ENCODE data around the gene CHPF.

The CHPF gene

GRCh38 chr2:219553463-219553963, 9.9 kb upstream of the CHPF start:
- Histone ChIP-seq H4K91ac (ENCODE audit: low read depth, low read length, poor library complexity) (no peak overlapping the region), H3K4me3 (ENCODE audit: low read length in 2 of 2) (no peak overlapping the region), H2BK120ac (ENCODE audit: low read depth, low read length) (no peak overlapping the region), H3K9ac (ENCODE audit: low read depth, low read length, poor library complexity) (peak overlapping the region; percentile 44), H2AFZ (ENCODE audit: low read length) (no peak overlapping the region), H3K79me1 (ENCODE audit: low read depth, low read length) (peaks cover 12% of the 10 kb centered on the region), H4K8ac (ENCODE audit: low read depth, low read length) (no peak overlapping the region), H3K27ac (replicated peaks; ENCODE audit: low read length) (no peak overlapping the region), H2AK5ac (ENCODE audit: low read depth, low read length) (no peak overlapping the region), H3K36me3 (replicated peaks in 1 of 2; ENCODE audit: control insufficient read depth in 2 of 2, insufficient read depth in 2 of 2, low read length in 2 of 2) (peaks cover 11 to 42% of the 10 kb centered on the region in 2 donors), H3K14ac (ENCODE audit: low read length) (no peak overlapping the region), H3K9me3 (replicated peaks in 1 of 2; ENCODE audit: control insufficient read depth in 2 of 2, insufficient read depth in 1 of 2, low read depth in 1 of 2, low read length in 2 of 2) (peaks cover 0 to 3% of the 10 kb centered on the region in 2 donors), H2BK12ac (ENCODE audit: low read length) (no peak overlapping the region), H2BK5ac (ENCODE audit: low read length) (no peak overlapping the region), H3K4me2 (ENCODE audit: insufficient read depth, low read length, poor library complexity, severe bottlenecking) (no peak overlapping the region), H3K4ac (ENCODE audit: low read length) (no peak overlapping the region), H3K4me1 (ENCODE audit: control insufficient read depth in 2 of 2, insufficient read depth in 1 of 2, low read depth in 1 of 2, low read length in 2 of 2) (peaks cover 9 to 10% of the 10 kb centered on the region in 2 donors), H3K18ac (ENCODE audit: low read length) (no peak overlapping the region), H3K27me3 (ENCODE audit: control insufficient read depth in 3 of 3, insufficient read depth in 3 of 3, low read depth in 1 of 3, low read length in 3 of 3) (peaks cover 0 to 23% (median 0%) of the 10 kb centered on the region in 3 experiments), H3K23ac (ENCODE audit: low read depth, low read length, poor library complexity) (peak overlapping the region; percentile 29), H2BK15ac (ENCODE audit: low read length) (no peak overlapping the region)
- WGBS, 2 donors (ENCODE audit: extremely low coverage in 2 of 2, insufficient read length in 2 of 2, insufficient replicate concordance in 1 of 2) = no CpG with 5 or more reads among the region's 12 CpGs
- no peak for DNase-seq (ENCODE audit: low spot score)

- Histone ChIP-seq H3K18ac (ENCODE audit: low read length) (peak overlapping the region; percentile 92), H3K9ac (ENCODE audit: low read depth, low read length, poor library complexity) (peak overlapping the region; percentile 92), H4K8ac (ENCODE audit: low read depth, low read length) (no peak overlapping the region), H2AK5ac (ENCODE audit: low read depth, low read length) (no peak overlapping the region), H2BK120ac (ENCODE audit: low read depth, low read length) (no peak overlapping the region), H3K9me3 (replicated peaks in 1 of 2; ENCODE audit: control insufficient read depth in 2 of 2, insufficient read depth in 1 of 2, low read depth in 1 of 2, low read length in 2 of 2) (peaks cover 0 to 3% of the 10 kb centered on the region in 2 donors), H3K4me2 (ENCODE audit: insufficient read depth, low read length, poor library complexity, severe bottlenecking) (peak overlapping the region; percentile 100), H3K36me3 (replicated peaks in 1 of 2; ENCODE audit: control insufficient read depth in 2 of 2, insufficient read depth in 2 of 2, low read length in 2 of 2) (peaks cover 11 to 42% of the 10 kb centered on the region in 2 donors), H2AFZ (ENCODE audit: low read length) (peak overlapping the region; percentile 99), H3K4me1 (ENCODE audit: control insufficient read depth in 2 of 2, insufficient read depth in 1 of 2, low read depth in 1 of 2, low read length in 2 of 2) (peaks cover 9 to 10% of the 10 kb centered on the region in 2 donors), H3K4ac (ENCODE audit: low read length) (no peak overlapping the region), H2BK15ac (ENCODE audit: low read length) (no peak overlapping the region), H4K91ac (ENCODE audit: low read depth, low read length, poor library complexity) (no peak overlapping the region), H3K23ac (ENCODE audit: low read depth, low read length, poor library complexity) (peak overlapping the region; percentile 91), H2BK12ac (ENCODE audit: low read length) (no peak overlapping the region), H3K27me3 (ENCODE audit: control insufficient read depth in 3 of 3, insufficient read depth in 3 of 3, low read depth in 1 of 3, low read length in 3 of 3) (peaks cover 0 to 23% (median 0%) of the 10 kb centered on the region in 3 experiments), H3K27ac (replicated peaks; ENCODE audit: low read length) (no peak overlapping the region), H3K14ac (ENCODE audit: low read length) (no peak overlapping the region), H3K4me3 (ENCODE audit: low read length in 2 of 2) (peak overlapping the region; percentile 78 to 90), H2BK5ac (ENCODE audit: low read length) (no peak overlapping the region), H3K79me1 (ENCODE audit: low read depth, low read length) (peaks cover 10% of the 10 kb centered on the region)
- DNase-seq (ENCODE audit: low spot score) = no peak
- WGBS, 2 donors (ENCODE audit: extremely low coverage in 2 of 2, insufficient read length in 2 of 2, insufficient replicate concordance in 1 of 2) = no CpG with 5 or more reads among the region's 7 CpGs
Observed at GRCh38 chr2:219553168-219553417, 9.5 kb upstream of the CHPF start.

GRCh38 chr2:219552382-219553167, 9.0 kb upstream of the CHPF start:
- peaks cover 0 to 23% (median 0%) of the 10 kb centered on the region in 3 experiments for H3K27me3 ChIP-seq (ENCODE audit: control insufficient read depth in 3 of 3, insufficient read depth in 3 of 3, low read depth in 1 of 3, low read length in 3 of 3)
- peak overlapping the region; percentile 97 for H3K18ac ChIP-seq (ENCODE audit: low read length)
- H3K9me3 ChIP-seq (replicated peaks in 1 of 2; ENCODE audit: control insufficient read depth in 2 of 2, insufficient read depth in 1 of 2, low read depth in 1 of 2, low read length in 2 of 2) = peaks cover 0 to 3% of the 10 kb centered on the region in 2 donors
- no peak overlapping the region for H2AK5ac ChIP-seq (ENCODE audit: low read depth, low read length)
- DNase-seq (ENCODE audit: low spot score) = peak; percentile 89
- no peak overlapping the region for H2BK5ac ChIP-seq (ENCODE audit: low read length)
- H3K4me3 ChIP-seq (ENCODE audit: low read length in 2 of 2) = peak overlapping the region; percentile 78 to 90
- no peak overlapping the region for H2BK120ac ChIP-seq (ENCODE audit: low read depth, low read length)
- peak overlapping the region; percentile 100 for H3K4me2 ChIP-seq (ENCODE audit: insufficient read depth, low read length, poor library complexity, severe bottlenecking)
- no peak overlapping the region for H4K8ac ChIP-seq (ENCODE audit: low read depth, low read length)
- peak overlapping the region; percentile 85 for H2BK15ac ChIP-seq (ENCODE audit: low read length)
- H3K4me1 ChIP-seq (ENCODE audit: control insufficient read depth in 2 of 2, insufficient read depth in 1 of 2, low read depth in 1 of 2, low read length in 2 of 2) = peaks cover 9 to 10% of the 10 kb centered on the region in 2 donors
- no peak overlapping the region for H4K91ac ChIP-seq (ENCODE audit: low read depth, low read length, poor library complexity)
- peak overlapping the region; percentile 99 for H2AFZ ChIP-seq (ENCODE audit: low read length)
- peak overlapping the region; percentile 91 for H3K23ac ChIP-seq (ENCODE audit: low read depth, low read length, poor library complexity)
- H3K27ac ChIP-seq (replicated peaks; ENCODE audit: low read length) = peak overlapping the region; percentile 77
- H3K4ac ChIP-seq (ENCODE audit: low read length) = no peak overlapping the region
- H3K14ac ChIP-seq (ENCODE audit: low read length) = no peak overlapping the region
- no peak overlapping the region for H2BK12ac ChIP-seq (ENCODE audit: low read length)
- peak overlapping the region; percentile 92 for H3K9ac ChIP-seq (ENCODE audit: low read depth, low read length, poor library complexity)
- peaks cover 10% of the 10 kb centered on the region for H3K79me1 ChIP-seq (ENCODE audit: low read depth, low read length)
- H3K36me3 ChIP-seq (replicated peaks in 1 of 2; ENCODE audit: control insufficient read depth in 2 of 2, insufficient read depth in 2 of 2, low read length in 2 of 2) = peaks cover 11 to 43% of the 10 kb centered on the region in 2 donors
- no CpG with 5 or more reads among the region's 99 CpGs for WGBS, 2 donors (ENCODE audit: extremely low coverage in 2 of 2, insufficient read length in 2 of 2, insufficient replicate concordance in 1 of 2)
